ENCODE data around the gene DDAH2.
A peak's percentile ranks its signal among the peaks of the same experiment; 100 is the strongest.

Gene DDAH2

DNA sequence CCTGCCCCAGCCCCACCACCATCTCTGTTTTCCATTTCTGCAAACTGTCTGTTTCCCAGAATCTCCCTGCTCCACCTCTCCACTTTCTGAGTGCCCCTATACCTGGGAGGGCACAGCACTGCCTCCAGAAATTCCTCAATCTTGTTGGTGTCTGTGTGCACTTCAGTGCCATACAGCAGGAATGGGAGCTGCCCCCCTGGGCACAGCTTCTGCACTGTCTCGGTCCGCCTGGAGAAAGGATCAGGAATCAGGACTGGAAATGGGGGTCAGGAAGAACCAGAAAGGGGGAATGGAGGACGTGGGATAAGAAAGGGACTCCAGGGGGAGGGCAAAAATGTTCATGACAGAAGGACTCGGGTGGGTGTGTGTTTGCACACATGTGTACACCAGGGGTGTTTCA lies 4.6 kb upstream of the DDAH2 start:
- Histone ChIP-seq H3K36me3 (ENCODE audit: insufficient read depth, low read length) (peaks cover 36% of the 10 kb centered on the region), H3K4me2 (ENCODE audit: low read length) (peak overlapping the region; percentile 79; the same call in 1 of the 2 replicates), H3K9me3 (ENCODE audit: low read length) (no peaks in the 10 kb centered on the region), H2AFZ (ENCODE audit: low read length) (no peak overlapping the region), H3K4me1 (ENCODE audit: insufficient read depth, low read length, severe bottlenecking) (peaks cover 48% of the 10 kb centered on the region), H3K79me2 (ENCODE audit: insufficient read depth, low read length) (peaks cover 10% of the 10 kb centered on the region; the same call in 1 of the 2 replicates), H3K27ac (ENCODE audit: low read depth, low read length, poor library complexity, severe bottlenecking) (peak overlapping the region; percentile 94), H3K9ac (ENCODE audit: low read length) (no peak overlapping the region), H3K9me2 (ENCODE audit: low read depth, low read length) (no peaks in the 10 kb centered on the region), H3F3A (ENCODE audit: insufficient read depth, low read length) (peaks cover 12% of the 10 kb centered on the region; the same call in 1 of the 2 replicates), H4K20me1 (ENCODE audit: insufficient read depth, low read length) (no peaks in the 10 kb centered on the region), H3K4me3 (ENCODE audit: low read depth, low read length, poor library complexity, severe bottlenecking) (no peak overlapping the region), H3K27me3 (ENCODE audit: insufficient read depth, low read length) (no peaks in the 10 kb centered on the region)
- no peak for TF ChIP-seq EZH2 (IDR thresholded peaks at IDR 0.05; ENCODE audit: borderline replicate concordance, low read length)
- TF ChIP-seq, protein P1, sequence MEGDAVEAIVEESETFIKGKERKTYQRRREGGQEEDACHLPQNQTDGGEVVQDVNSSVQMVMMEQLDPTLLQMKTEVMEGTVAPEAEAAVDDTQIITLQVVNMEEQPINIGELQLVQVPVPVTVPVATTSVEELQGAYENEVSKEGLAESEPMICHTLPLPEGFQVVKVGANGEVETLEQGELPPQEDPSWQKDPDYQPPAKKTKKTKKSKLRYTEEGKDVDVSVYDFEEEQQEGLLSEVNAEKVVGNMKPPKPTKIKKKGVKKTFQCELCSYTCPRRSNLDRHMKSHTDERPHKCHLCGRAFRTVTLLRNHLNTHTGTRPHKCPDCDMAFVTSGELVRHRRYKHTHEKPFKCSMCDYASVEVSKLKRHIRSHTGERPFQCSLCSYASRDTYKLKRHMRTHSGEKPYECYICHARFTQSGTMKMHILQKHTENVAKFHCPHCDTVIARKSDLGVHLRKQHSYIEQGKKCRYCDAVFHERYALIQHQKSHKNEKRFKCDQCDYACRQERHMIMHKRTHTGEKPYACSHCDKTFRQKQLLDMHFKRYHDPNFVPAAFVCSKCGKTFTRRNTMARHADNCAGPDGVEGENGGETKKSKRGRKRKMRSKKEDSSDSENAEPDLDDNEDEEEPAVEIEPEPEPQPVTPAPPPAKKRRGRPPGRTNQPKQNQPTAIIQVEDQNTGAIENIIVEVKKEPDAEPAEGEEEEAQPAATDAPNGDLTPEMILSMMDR (IDR thresholded peaks at IDR 0.05; ENCODE audit: low read length) = no peak

GRCh38 chr6:31732029-31732428 lies 2.9 kb upstream of the DDAH2 start:
- TF ChIP-seq, protein P1 (IDR thresholded peaks at IDR 0.05; ENCODE audit: low read length) = no peak
- no peak for TF ChIP-seq EZH2 (IDR thresholded peaks at IDR 0.05; ENCODE audit: borderline replicate concordance, low read length)
- peaks cover 48% of the 10 kb centered on the region for H3K4me1 ChIP-seq (ENCODE audit: insufficient read depth, low read length, severe bottlenecking)
- H3K36me3 ChIP-seq (ENCODE audit: insufficient read depth, low read length) = peaks cover 36% of the 10 kb centered on the region
- no peaks in the 10 kb centered on the region for H3K27me3 ChIP-seq (ENCODE audit: insufficient read depth, low read length)
- H3K79me2 ChIP-seq (ENCODE audit: insufficient read depth, low read length) = peaks cover 10% of the 10 kb centered on the region; the same call in 1 of the 2 replicates
- no peak overlapping the region for H3K27ac ChIP-seq (ENCODE audit: low read depth, low read length, poor library complexity, severe bottlenecking)
- peaks cover 13% of the 10 kb centered on the region for H3F3A ChIP-seq (ENCODE audit: insufficient read depth, low read length)
- no peaks in the 10 kb centered on the region for H3K9me3 ChIP-seq (ENCODE audit: low read length)
- H4K20me1 ChIP-seq (ENCODE audit: insufficient read depth, low read length) = no peaks in the 10 kb centered on the region
- no peak overlapping the region for H3K9ac ChIP-seq (ENCODE audit: low read length)
- no peak overlapping the region for H3K4me2 ChIP-seq (ENCODE audit: low read length)
- H3K4me3 ChIP-seq (ENCODE audit: low read depth, low read length, poor library complexity, severe bottlenecking) = no peak overlapping the region
- H2AFZ ChIP-seq (ENCODE audit: low read length) = no peak overlapping the region
- H3K9me2 ChIP-seq (ENCODE audit: low read depth, low read length) = no peaks in the 10 kb centered on the region

DNA sequence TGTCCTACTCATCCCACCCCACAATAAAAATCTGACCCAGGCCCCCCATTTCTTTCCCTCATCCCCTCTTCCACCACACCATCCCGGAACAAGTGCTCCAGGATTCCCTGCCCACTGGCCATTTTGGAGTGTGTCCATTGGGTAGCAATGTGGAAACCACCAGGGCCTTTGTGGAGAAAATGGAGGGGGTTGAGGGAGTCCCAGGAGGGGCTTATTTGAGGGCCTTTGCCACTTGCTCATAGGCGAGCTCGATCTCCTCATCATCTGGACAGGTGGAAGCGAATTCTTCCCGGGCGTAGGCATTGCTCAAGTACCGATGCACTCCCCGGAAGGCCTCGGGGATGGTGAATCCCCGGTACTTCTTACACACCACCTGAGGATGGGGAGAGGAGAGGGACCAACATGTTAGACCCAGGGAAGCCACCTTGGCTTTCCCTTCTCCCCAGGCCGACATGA lies 1.6 kb upstream of the DDAH2 start:
- Histone ChIP-seq H3K27me3 (ENCODE audit: insufficient read depth, low read length) (no peaks in the 10 kb centered on the region), H3K27ac (ENCODE audit: low read depth, low read length, poor library complexity, severe bottlenecking) (peak overlapping the region; percentile 42), H4K20me1 (ENCODE audit: insufficient read depth, low read length) (no peaks in the 10 kb centered on the region), H3K9me3 (ENCODE audit: low read length) (no peaks in the 10 kb centered on the region), H3K4me3 (ENCODE audit: low read depth, low read length, poor library complexity, severe bottlenecking) (no peak overlapping the region), H3K9ac (ENCODE audit: low read length) (no peak overlapping the region), H3F3A (ENCODE audit: insufficient read depth, low read length) (peaks cover 13% of the 10 kb centered on the region), H3K9me2 (ENCODE audit: low read depth, low read length) (no peaks in the 10 kb centered on the region), H3K4me1 (ENCODE audit: insufficient read depth, low read length, severe bottlenecking) (peaks cover 48% of the 10 kb centered on the region), H3K36me3 (ENCODE audit: insufficient read depth, low read length) (peaks cover 42% of the 10 kb centered on the region), H3K4me2 (ENCODE audit: low read length) (no peak overlapping the region), H3K79me2 (ENCODE audit: insufficient read depth, low read length) (peaks cover 3% of the 10 kb centered on the region; the same call in 1 of the 2 replicates), H2AFZ (ENCODE audit: low read length) (no peak overlapping the region)
- no peak for TF ChIP-seq EZH2 (IDR thresholded peaks at IDR 0.05; ENCODE audit: borderline replicate concordance, low read length)
- TF ChIP-seq, protein P1 (IDR thresholded peaks at IDR 0.05; ENCODE audit: low read length) = no peak

All from OCI-LY1 (cell line).